Islet precursor cell (in vitro differentiated cells): ENCODE data around the gene DAZAP2.

Experiments
- DNase-seq: peaks from one replicate; pipeline ENCODE4 v3.0.0-alpha.2; 2018

Gene DAZAP2, protein sequence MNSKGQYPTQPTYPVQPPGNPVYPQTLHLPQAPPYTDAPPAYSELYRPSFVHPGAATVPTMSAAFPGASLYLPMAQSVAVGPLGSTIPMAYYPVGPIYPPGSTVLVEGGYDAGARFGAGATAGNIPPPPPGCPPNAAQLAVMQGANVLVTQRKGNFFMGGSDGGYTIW

DNA sequence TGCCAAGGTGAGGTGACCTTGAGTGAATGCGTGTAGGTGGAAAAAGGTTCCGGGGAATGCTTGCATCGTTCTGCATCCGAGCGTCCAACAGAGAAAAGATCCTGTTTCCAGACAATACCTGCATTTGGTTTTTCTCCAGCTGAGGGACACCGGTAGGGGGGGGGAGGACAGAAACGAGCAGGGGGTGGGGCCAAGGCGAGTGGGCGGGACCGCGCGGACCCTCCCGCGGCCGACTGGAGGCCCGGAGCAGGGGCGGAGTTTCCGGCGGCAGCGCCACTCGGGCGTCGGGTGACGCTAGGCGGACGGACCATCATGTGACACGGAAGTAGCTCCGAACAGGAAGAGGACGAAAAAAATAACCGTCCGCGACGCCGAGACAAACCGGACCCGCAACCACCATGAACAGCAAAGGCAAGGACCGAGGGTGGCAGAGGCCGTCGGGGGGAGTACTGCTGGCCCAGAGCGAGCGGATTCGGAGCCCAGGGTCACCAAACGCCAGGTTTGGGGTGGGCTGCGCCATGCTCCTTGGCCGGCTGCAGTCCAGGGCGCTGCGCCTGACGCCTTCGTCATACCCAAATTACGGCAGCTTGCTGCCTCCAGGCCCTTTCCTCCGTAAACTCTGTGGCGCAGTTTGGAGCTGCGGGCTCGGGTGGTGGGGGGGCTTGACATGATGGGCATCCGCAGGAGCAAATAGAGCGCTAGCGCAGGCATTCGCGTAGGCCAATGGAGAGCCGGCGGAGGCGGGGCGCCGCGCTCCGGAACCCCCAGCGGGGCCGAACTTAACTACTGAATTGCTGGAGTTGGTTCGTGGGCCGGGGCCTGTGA, at the start of gene DAZAP2:
DAZAP2 (plus strand) TSS at position 317 of the 825 bp plus-strand sequence; CDS start at position 399, 82 bp downstream.
- DNase-seq, result peak; percentile 99

DNA sequence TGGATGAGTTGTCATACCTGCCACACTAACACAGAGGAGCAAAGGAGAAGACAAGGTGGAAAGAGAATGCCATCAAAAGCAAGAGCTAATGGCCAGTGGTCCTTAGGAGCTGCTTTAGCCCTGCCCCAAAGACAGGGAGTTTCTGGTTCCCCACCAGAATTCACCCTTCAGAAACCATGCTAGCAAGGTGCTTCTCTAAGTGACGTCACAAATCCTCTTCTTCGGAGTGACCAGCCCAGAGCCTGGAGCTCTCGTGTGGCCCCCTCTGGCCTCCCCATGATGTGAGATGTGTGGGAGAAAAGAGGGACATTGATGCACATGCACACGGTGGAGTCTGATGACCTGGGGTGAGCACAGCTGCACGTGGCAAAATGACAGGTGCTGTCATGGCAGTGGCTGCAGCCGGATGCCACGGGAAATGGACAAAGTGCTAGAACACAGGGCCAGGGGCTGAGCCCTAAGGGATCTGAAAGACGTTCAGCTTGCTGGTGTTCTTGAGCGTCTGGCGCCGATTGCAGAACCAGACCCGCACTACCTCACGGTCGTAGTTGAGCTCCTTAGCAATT, 48.8 kb upstream of the DAZAP2 start:
- no peak for DNase-seq

DNA sequence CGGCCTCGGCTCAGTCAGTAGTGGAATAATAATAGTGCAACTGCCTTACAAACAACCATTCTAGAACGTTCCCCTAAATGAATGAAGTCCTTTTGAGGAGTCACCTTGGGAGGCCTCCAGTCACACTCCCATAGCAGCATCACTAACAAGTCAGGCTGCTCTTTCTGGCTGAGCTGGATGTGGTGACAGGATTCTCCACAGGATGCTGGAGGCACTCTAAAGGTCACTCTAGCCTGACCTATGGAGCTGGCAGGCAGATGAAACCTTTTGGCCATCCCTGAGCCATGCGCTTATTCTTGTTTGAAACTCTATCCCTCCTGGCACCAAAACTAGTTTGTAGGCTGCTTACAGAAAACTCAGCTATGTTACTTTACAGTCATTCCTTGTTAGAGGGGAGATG, 47.8 kb upstream of the DAZAP2 start:
- DNase-seq, result no peak

DNA sequence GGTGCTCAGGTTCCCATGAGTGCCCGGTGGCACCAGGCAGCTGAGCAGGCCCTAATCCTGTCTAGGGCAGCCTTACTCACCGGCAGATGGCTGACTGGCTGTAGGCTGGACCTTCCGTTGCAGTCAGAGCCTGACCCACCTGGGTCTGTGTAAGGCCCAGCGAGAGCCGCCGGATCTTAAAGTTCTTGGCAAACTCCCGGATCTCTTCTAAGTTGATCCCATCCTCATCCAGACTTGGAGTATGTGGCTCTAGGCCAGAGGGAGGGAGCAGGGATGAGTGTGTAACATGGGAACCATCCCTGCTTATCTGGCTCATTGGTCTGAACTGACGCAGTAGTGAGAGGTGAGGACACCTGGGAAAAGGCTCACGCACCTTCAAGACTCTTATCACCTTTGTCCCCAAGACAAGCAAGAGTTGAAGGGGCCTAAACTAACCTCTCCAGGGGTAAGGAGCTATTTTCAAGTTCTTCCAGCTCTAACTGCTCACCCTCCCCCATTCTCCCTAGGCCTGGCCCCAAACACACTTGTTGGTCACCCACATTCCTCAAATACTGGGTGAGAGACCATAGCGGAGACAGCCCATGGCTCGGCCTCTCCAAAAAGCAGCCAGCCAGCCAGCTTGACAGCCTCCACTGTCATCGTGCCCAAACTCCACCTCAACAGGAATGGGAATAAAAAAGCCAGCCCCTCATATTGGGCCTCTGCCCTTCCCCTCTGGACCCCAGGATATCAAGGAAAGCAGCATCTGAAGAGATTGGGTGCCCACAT, 46.9 kb upstream of the DAZAP2 start:
- no peak for DNase-seq

DNA sequence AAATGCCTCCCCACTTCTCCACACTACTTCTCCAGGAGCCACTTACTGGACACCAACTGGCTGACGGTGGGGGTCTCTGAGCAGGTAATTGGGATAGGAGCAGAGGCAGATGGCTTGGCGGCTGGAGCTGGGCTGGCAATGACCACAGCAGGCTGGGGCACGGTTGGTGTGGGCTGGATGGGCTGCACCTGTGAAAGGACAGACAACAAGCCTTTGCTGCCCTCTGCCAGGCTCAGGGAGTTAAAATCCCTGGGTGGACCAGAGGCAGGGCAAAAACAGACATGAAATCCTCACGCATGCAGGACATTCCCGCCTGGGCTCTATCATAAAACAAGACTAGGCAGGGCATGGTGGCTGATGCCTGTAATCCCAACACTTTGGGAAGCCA, 46.3 kb upstream of the DAZAP2 start:
- DNase-seq, result no peak

DNA sequence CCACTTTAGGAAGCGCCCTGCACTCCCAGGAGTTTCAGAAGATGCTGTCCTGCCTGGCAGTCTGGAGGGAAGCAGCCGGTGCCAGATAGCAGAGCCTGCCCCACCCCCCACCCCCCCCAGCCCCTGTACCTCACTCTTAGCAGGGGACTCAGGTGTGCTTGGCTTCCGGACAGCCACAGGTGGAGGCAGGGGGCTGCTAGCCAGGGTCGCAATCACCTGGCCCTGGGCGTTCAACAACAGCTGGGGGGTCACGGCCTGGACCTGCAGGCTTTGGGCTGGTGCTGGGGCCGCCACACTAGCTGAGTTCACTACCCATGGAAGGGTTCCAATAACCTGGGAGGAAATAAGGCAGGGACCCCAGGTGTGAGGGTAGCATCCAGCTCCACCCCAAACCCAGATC, 42.8 kb upstream of the DAZAP2 start:
- DNase-seq, result no peak

DNA sequence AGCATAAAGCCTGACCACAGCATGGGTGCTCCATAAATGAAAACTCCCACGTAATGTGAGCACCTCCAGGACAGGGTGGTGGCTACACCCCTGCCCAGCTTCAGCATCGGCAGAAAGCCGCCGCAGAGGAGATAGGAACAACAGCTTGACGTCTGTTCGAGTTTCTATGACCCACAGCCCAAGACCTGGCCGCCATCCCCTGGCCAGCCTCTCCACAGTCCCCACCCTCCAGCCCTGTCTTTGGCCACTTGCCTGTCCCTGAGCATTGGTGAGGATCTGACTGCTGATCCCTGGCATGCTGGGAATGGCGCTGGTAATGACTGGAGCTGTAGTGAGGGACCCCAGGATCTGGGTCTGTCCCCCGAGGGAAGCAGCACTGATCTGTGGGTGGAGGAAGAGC, 42.1 kb upstream of the DAZAP2 start:
- DNase-seq, result no peak

DNA sequence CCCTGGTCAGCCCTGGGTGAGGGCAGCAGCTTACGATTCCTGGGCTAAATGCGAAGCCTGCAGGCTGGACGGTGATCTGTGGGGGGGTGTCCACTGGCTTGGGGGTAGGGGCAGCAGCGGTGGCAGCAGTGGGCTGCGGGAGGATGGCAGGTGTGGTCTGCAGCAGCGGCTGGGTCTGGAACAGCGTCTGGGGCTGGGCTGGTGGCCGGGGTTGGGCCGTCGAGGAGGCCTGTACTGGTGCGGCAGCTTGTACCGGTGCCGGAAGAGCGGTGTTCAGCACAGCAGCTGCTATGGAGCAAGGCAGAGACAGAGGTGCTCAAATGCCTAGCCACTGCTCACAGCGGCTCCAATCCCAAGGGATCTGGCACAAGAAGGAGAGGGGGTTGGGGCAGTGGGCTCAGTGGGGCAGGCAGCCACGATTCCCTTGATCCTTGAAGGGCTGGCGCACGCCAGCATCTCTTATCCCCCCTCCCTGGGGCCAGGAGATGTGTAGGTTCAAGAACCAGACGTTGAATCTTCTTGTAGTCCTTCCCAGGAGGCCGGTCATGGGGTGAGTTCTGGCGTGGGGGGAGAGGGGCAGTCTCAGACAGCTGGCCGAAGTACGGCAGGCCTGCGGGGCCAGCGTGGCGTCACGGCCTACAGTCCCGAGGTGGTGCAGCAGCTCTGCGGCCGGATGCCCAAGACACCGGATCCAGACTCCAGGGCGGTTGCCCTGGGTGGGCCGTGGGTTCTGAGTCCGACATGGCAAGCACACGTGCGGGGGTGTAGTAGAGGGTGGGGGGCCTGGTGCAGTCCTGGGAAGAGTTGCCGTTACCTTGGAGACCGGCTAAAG, 40.7 kb upstream of the DAZAP2 start:
- DNase-seq, result no peak

DNA sequence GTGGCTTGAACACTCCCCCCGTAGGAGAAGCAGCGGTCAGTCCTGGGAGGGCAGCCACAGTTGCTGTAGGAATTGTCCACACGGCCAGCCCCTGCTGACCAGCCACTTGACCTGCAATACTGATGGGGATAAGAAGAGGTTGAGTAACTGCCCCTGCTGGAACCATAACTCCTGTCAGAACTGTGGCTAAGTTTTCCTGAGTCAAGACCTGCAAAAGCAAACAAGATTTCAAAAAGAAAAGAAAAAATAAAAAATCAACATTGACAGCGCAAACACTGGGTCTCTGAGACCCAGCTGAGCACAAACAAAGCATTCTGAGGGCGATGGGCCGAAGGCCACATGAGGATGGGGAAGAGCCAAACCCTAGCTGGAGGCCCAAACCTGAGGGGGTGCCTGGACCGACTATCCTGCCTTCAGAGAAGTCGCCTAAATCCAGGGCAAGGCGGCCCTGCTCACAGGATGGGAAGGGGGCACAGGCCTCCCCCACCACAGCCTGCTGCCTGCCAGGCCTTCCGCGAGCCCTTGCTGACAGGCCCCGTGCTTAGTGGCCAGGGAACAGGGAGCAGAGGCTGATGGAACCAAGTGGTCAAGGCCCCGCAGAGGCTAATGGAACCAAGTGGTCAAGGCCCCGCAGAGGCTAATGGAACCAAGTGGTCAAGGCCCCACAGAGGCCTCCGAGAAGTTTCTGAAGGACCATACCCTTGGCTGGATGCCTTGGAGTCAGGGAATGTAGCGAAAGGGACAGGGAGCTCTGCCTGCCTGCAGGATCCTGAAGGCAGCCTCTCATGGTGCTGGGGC, 39.9 kb upstream of the DAZAP2 start:
- DNase-seq, result no peak

DNA sequence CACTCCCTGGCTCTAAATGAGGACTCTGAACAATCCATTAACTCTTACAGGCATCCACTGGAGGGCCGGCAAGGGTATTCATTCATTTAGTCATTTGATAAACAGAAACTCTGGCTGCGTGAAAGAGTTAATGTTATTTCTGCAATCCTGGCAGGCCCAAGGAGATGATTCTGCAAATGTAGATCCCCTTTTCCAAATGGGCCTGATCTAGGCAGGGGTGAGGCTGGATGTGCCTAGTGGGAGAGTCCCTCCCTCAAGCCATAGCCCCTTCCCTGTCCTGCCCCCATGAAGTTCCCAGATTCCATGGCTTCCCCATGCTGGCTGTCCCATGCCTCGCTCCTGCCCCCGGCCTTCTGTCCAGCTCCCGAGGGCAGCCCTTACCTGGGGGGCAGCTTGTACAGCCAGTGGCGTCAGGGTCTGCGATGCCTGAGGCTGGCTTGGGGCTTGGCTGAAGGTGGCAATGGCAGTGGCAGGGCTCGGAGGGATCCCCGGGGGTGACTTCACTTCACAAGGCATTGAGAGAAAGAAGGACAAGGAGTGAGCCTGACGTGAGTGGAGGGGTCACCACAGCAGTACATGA, 39.2 kb upstream of the DAZAP2 start:
- no peak for DNase-seq

DNA sequence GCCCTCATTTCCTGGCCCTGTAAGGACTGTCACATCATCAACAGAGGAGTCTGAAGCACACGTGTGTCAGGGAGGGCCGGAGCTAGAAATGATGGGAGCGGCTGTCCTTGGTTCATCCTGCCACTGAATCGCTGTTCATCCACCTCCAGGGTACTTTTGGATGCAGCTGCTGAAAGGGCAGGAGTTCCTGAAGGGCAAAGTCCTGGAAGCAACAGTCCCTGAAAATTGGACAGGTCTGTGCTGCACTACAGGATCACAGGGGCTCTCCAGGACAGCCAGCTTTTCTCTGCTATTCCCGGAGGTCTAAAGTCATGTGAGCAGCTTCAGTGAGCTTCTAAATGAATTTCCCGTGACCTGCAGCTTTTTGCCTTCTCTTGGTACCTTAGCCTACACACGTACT, 38.5 kb upstream of the DAZAP2 start:
- DNase-seq, result no peak

DNA sequence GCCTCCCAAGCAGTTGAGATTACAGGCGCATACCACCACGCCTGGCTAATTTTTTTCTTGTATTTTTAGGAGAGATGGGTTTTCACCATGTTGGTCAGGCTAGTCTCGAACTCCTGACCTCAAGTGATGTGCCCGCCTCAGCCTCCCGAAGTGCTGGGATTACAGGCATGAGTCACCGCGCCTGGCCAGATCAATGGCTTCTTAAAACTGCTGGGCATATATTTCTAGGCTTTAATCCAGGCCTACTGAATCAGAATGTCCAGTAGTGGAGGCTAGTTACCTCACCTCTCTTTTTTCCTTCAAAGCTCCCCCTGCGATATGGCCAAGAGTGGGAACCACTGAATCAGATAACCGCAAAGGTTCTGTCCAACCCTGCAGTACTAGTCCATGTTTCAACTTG, 37.8 kb upstream of the DAZAP2 start:
- no peak for DNase-seq

DNA sequence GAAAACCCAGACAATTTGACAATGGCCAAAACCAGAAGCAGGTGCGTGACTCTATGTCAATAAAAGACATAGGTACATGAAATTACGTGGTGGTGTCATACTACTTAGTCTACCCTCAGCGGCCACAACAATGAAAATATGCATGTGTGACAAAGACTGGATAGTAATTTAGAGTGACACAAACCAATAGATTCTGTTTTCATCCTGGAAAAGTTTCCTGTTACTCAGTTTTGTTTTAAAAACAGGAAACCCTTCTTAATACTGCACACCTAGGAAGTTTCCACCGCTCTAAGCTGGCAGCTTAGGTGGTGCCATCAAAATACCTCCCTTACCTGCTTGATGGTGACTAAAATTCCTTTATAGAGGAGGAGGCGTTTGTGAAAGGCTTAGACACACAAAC, 35.9 kb upstream of the DAZAP2 start:
- DNase-seq, result no peak

DNA sequence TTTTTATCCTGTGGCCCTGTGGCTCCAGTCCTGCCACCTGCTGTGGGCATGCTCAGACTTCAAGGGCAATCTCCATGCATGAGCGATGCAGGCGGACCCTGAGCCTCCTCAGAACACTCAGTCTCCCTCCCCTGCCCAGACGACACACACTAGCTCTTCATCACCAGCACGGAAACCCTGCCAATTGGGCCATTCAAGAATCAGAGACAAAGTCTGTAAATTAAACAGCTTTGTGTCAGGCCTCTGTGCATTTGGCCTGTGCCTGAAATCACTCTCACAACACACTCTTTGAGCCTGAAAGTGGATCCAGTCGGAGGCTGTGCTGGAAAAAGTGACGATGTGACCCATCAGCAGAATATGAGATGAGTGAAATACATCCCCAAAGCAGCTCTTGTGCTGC, 33.3 kb upstream of the DAZAP2 start:
- DNase-seq, result no peak

DNA sequence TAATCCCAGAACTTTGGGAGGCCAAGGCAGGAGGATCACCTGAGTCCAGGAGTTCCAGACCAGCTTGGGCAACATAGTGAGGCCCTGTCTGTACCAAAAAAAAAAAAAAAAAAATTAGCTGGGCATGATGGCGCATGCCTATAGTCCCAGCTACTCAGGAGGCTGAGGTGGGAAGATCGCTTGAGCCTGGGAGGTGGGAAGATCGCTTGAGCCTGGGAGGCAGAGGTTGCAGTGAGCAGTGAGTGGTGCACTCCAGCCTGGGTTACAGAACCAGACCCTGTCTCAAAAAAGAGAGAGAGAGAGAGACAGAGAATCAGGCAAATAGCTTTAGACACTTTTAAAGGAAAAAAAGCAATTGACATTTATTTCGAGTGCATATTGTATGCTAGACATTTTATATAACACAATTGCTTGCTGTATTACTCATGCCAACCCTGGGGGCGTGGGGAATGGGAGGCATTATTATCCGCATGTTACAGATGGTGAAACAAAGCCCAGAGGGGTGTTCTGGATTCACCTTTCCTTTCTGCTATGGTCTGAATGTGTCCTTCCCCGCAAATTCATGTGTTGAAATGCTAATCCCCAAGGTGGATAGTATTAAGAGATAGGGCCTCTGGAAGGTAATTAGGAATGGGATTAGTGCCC, 30.5 kb upstream of the DAZAP2 start:
- DNase-seq, result no peak

DNA sequence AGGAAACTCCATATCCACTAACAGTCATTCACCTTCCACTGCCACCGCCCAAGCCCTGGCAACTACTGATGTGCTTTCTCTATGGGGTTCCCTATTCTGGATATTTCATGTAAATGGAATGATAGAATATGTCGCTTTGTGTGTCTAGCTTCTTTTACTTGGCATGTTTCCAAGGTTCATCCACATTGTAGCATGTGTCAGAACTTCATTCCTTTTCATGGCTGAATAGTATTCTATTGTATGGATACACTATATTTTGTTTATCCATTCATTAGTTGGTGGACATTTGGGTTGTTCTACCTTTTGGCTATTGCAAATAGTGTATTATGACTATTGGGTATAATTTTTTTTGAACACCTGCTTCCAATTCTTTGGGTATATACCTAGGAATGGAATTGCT, 29.4 kb upstream of the DAZAP2 start:
- no peak for DNase-seq

DNA sequence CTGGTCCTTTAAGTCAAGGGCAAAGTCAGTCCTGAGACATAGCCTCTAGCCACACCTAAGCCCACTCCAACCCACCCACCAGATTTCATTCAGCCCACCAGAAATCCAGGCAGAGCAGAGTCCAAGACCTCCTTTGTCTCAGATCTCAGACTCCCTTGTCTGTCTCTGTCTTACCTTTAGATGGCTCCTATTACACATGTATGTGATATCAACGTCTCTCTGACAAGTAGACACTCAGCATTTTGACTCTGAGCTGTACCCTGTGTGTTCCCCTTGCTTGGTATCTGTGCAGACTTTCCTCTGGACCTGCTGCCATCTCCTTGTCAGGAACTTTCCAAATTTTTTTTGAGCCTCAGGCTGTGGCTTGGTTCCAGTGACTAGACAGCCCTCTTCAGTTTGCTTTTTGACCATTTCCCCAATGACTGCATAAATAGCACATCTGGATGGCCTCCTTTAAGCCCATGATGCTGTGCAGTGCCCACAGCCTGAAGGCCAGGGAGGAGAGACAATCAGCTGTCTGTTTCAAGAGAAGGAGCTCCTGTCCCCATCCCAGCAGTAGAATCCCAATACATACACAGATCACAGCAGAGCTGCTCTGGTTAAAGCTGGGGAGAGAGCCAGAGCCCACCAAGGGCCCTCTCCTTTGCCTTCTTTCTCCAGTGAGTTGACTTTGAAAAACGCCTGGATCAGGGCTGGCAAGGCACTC, 27.8 kb upstream of the DAZAP2 start:
- no peak for DNase-seq

DNA sequence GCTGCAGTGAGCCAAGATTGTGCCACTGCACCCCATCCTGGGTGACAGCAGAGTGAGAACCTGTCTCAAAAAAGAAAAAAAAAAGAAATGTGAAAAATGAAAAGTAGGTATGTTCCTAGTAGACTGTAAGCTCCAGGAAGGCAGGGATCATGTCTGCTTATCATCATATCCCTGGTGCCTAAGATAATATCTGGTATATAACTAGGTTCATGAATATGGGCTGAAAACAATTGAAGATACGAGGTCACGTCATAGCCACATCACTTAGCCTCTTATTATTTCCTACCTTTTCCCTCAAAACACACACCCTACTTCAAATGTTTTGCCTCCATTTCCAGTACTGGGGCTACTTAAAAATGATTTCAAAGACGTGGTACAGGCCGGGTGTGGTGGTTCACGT, 23.7 kb upstream of the DAZAP2 start:
- no peak for DNase-seq

DNA sequence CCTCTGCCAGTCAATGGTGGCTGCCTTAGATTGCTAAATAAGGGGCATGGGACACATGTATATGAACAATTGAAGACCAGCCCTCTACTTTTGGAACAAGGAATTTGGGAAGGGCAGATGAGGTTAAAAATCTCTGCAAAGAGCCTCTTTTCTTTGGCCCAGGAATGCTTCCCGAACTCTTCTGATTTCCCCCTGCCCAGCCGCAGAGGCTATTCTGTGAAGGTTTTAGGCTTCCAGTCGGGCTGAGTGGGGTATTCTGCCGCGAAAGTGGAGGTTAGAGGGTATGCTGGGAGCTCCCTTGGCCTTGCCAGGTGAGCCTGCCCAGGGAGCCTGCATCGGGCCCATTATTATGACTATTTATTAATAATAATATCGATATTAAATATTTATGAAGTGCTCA, 22.0 kb upstream of the DAZAP2 start:
- DNase-seq, result no peak
